Measurements from ENCODE around the gene CTNNAL1.

Gene CTNNAL1

DNA sequence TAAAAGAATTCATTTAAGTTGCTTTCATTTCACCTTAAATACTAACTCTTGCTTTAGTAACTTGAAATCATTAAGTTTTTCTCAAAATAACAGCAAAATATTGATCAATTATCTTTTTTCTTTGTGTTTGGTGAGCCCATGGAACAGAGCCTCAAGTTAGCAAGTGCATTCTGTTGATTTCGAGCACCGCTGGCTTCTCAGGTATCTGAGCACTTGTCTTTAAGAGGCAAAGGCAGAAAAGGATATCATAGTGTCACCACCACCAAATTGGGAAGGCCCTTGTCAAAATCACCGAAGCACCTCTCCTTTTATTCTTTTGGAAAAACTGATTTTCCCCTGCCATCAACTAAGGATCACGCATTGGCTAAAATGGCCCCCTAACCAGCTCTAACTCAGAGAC, 17.1 kb upstream of the CTNNAL1 start:
- DNase-seq (ENCODE audit: insufficient read length, low spot score) = no peak
- TF ChIP-seq SPI1 (IDR thresholded peaks at IDR 0.05; ENCODE audit: low read depth, low read length) = no peak
- no peak for TF ChIP-seq TAF1 (IDR thresholded peaks at IDR 0.05; ENCODE audit: low read depth, low read length)
- TF ChIP-seq POLR2A (IDR thresholded peaks at IDR 0.05; ENCODE audit: low read depth, low read length) = no peak
- no peak for TF ChIP-seq PAX5 (IDR thresholded peaks at IDR 0.05; ENCODE audit: insufficient read depth, low read length, severe bottlenecking)
- no peak for TF ChIP-seq POU2F2 (IDR thresholded peaks at IDR 0.05; ENCODE audit: low read depth, low read length)
- no peak for TF ChIP-seq POLR2AphosphoS5 (IDR thresholded peaks at IDR 0.05; ENCODE audit: low read depth, low read length)
- FAIRE-seq = no peak

DNA sequence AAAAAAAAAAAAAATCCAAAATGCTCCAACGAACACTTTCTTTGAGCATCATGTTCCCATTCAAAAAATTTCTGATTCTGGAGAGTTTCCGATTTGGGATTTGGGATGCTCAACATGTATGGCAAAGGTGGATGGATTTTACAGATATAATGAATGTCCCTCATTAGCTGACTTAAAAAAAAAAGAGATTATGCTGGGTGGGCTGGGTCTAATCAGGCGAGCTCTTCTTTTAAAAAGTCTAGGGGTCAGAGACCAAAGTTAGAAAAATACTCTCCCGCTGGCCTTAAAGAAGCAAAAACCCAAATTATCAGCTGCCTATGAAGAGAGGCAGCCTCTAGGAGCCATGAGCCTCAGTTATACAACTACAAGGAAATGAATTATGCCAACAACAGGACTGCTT, 15.2 kb upstream of the CTNNAL1 start:
- FAIRE-seq = no peak
- TF ChIP-seq SPI1 (IDR thresholded peaks at IDR 0.05; ENCODE audit: low read depth, low read length) = no peak
- no peak for DNase-seq (ENCODE audit: insufficient read length, low spot score)

DNA sequence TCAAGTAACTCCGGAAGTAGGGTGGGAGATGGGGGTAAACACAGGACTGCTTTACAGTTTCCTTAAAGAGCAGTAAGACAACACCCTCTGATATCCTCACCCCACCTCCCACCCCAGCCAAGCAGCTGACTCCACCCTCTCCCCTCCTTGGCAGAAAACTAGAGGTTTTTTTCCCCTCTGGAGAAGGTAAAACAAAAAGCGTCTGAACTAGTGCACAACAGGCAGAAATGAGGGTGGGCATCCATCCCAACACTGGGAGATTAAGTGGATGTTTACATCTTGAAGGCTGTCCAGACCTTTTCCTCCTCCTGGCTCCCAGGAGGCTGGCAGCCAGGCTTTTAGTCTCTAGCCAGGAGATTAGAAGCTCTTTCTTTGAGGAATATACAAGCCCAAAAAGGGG, 13.9 kb upstream of the CTNNAL1 start:
- no peak for DNase-seq (ENCODE audit: insufficient read length, low spot score)

DNA sequence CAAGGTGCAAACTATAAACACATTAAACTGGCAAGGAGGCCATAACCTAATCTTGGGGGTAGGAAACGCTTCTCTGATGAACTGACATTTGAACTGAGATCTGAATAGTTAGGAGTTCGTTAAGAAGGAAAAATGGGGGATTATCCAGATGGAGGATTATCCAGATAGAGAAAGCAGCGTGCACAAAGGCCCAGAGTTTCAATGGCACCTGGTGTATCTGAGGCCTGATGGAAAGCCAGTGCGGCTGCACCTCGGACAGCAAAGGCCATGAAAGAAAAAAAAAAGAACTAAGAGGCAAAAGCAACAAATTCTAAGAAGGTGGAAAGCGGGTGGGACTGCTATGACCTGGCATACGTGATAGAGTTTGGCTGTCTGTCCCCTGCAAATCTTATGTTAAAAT, 13.0 kb upstream of the CTNNAL1 start:
- DNase-seq (ENCODE audit: insufficient read length, low spot score) (no peak), FAIRE-seq (no peak)
- no peak for TF ChIP-seq TAF1 (IDR thresholded peaks at IDR 0.05; ENCODE audit: low read depth, low read length)
- no peak for TF ChIP-seq POLR2A (IDR thresholded peaks at IDR 0.05; ENCODE audit: low read depth, low read length)
- no peak for TF ChIP-seq POLR2AphosphoS5 (IDR thresholded peaks at IDR 0.05; ENCODE audit: low read depth, low read length)
- no peak for TF ChIP-seq POU2F2 (IDR thresholded peaks at IDR 0.05; ENCODE audit: low read depth, low read length)
- TF ChIP-seq PAX5 (IDR thresholded peaks at IDR 0.05; ENCODE audit: insufficient read depth, low read length, severe bottlenecking) = no peak
- no peak for TF ChIP-seq SPI1 (IDR thresholded peaks at IDR 0.05; ENCODE audit: low read depth, low read length)

More for the DNA sequence above, 13.9 kb upstream of the CTNNAL1 start:
- TF ChIP-seq POLR2A (IDR thresholded peaks at IDR 0.05; ENCODE audit: low read depth, low read length) (no peak), SPI1 (IDR thresholded peaks at IDR 0.05; ENCODE audit: low read depth, low read length) (no peak), PAX5 (IDR thresholded peaks at IDR 0.05; ENCODE audit: insufficient read depth, low read length, severe bottlenecking) (no peak), POU2F2 (IDR thresholded peaks at IDR 0.05; ENCODE audit: low read depth, low read length) (no peak), TAF1 (IDR thresholded peaks at IDR 0.05; ENCODE audit: low read depth, low read length) (no peak), POLR2AphosphoS5 (IDR thresholded peaks at IDR 0.05; ENCODE audit: low read depth, low read length) (no peak)
- FAIRE-seq = no peak

DNA sequence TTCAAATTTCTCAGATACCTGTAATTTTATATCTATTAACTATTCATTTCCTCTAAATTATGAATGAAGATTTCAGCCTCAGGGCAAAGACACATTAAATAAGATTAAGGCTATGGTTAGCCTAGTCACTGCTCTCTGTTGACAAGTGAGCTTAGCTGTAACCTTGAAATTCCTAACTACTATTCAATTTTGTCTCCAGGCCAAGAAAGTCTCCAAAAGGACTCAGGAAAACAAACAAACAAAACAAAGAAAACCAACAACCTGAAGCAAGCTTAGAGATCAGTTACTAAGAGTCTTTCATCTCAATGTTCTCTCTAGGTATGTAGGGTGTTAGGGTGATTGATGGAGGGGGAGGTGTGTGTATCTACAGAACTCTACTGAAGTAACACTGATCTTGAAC, 9.6 kb upstream of the CTNNAL1 start:
- TF ChIP-seq POU2F2 (IDR thresholded peaks at IDR 0.05; ENCODE audit: low read depth, low read length) = no peak
- TF ChIP-seq PAX5 (IDR thresholded peaks at IDR 0.05; ENCODE audit: insufficient read depth, low read length, severe bottlenecking) = no peak
- TF ChIP-seq POLR2AphosphoS5 (IDR thresholded peaks at IDR 0.05; ENCODE audit: low read depth, low read length) = no peak
- no peak for TF ChIP-seq POLR2A (IDR thresholded peaks at IDR 0.05; ENCODE audit: low read depth, low read length)
- no peak for TF ChIP-seq SPI1 (IDR thresholded peaks at IDR 0.05; ENCODE audit: low read depth, low read length)
- no peak for TF ChIP-seq TAF1 (IDR thresholded peaks at IDR 0.05; ENCODE audit: low read depth, low read length)
- FAIRE-seq = no peak

DNA sequence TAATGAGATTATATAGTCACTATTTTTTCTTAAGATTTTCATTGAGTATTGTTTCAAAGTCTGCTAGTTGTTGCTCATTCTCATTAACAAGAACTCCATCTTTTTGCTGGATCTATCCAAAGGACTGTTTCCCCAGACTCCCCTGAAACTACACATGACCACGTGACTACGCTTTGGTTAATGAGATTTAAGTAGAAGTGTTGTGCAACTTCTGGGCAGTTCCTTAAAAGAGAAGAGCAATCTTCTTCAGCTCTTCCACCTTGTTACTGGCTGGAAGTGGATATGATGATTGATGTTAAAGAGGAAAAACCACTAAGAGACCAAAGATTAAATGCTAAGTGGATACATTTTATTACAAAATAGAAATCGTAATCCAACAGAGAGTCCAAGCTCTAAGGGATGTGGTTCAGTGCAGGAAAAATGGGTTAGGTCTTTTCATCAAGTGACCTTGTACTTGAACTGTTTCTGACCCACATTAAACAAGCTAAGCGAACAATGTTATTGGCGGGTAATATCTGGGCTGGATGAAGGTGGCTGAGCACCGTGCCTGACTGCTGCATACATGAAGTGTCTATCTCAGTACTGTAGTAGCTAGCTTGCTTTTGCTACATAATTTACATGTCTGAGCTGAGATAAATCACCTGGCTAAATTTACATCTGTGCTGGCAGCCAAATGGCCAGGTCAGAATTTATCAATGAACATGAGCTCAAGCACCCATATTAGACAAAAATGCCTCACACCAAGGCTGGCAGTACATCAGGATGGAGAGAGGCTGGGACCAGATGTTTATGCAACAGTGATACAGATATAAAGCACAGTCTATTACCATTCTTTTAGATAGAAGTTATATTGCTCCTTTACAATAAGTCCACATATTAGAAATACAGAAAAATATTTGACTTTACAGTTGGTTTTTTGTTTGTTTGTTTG, 7.5 kb upstream of the CTNNAL1 start:
- DNase-seq (ENCODE audit: insufficient read length, low spot score) = no peak
- no peak for TF ChIP-seq PAX5 (IDR thresholded peaks at IDR 0.05; ENCODE audit: insufficient read depth, low read length, severe bottlenecking)
- TF ChIP-seq POLR2AphosphoS5 (IDR thresholded peaks at IDR 0.05; ENCODE audit: low read depth, low read length) = no peak
- TF ChIP-seq SPI1 (IDR thresholded peaks at IDR 0.05; ENCODE audit: low read depth, low read length) = no peak
- TF ChIP-seq POLR2A (IDR thresholded peaks at IDR 0.05; ENCODE audit: low read depth, low read length) = no peak
- no peak for TF ChIP-seq POU2F2 (IDR thresholded peaks at IDR 0.05; ENCODE audit: low read depth, low read length)
- TF ChIP-seq TAF1 (IDR thresholded peaks at IDR 0.05; ENCODE audit: low read depth, low read length) = no peak
- FAIRE-seq = no peak

More for the DNA sequence above, 9.6 kb upstream of the CTNNAL1 start:
- DNase-seq (ENCODE audit: insufficient read length, low spot score) = no peak

DNA sequence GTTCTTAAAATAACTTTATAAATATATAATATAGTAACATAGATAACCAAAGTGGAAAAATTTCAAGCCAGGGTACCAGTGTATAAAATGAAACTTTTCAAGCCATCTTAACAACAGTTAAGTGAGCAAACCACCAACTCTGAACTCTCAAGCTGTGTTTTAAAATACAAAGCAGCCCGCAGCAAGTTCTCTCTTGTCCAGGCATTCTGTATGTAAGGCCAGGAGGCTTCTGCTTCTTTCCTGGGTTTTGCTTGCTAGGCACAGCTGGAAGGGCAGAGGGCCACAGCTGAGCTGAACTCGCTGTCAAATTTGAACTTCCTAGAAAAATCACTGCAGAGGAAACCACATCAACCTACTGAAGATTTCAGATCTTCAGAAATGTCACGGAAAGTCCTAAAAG, 6.8 kb upstream of the CTNNAL1 start:
- TF ChIP-seq TAF1 (IDR thresholded peaks at IDR 0.05; ENCODE audit: low read depth, low read length) (no peak), POU2F2 (IDR thresholded peaks at IDR 0.05; ENCODE audit: low read depth, low read length) (no peak), PAX5 (IDR thresholded peaks at IDR 0.05; ENCODE audit: insufficient read depth, low read length, severe bottlenecking) (no peak), POLR2A (IDR thresholded peaks at IDR 0.05; ENCODE audit: low read depth, low read length) (no peak), SPI1 (IDR thresholded peaks at IDR 0.05; ENCODE audit: low read depth, low read length) (no peak), POLR2AphosphoS5 (IDR thresholded peaks at IDR 0.05; ENCODE audit: low read depth, low read length) (no peak)
- DNase-seq (ENCODE audit: insufficient read length, low spot score) = no peak
- no peak for FAIRE-seq

DNA sequence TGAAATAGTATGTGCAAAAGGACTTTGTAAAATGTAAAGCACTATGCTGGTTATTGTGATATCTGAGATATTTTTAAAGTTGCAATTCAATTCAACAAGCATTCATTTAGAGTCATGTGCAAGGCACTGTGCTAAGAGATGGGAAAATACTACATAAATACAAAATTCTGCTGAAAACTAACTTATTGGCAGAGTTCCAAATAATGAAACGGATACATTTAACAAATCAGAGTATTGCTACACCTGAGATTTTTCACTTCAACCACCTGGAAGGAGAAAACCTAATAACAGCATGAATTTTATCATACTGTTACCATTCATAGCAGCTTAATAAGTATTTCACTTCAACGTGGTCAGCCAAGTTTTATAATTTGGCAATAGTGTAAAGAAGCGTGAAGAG, 6.1 kb upstream of the CTNNAL1 start:
- FAIRE-seq (no peak), DNase-seq (ENCODE audit: insufficient read length, low spot score) (no peak)
- TF ChIP-seq PAX5 (IDR thresholded peaks at IDR 0.05; ENCODE audit: insufficient read depth, low read length, severe bottlenecking) (no peak), POLR2A (IDR thresholded peaks at IDR 0.05; ENCODE audit: low read depth, low read length) (no peak), POLR2AphosphoS5 (IDR thresholded peaks at IDR 0.05; ENCODE audit: low read depth, low read length) (no peak), TAF1 (IDR thresholded peaks at IDR 0.05; ENCODE audit: low read depth, low read length) (no peak), POU2F2 (IDR thresholded peaks at IDR 0.05; ENCODE audit: low read depth, low read length) (no peak), SPI1 (IDR thresholded peaks at IDR 0.05; ENCODE audit: low read depth, low read length) (no peak)

DNA sequence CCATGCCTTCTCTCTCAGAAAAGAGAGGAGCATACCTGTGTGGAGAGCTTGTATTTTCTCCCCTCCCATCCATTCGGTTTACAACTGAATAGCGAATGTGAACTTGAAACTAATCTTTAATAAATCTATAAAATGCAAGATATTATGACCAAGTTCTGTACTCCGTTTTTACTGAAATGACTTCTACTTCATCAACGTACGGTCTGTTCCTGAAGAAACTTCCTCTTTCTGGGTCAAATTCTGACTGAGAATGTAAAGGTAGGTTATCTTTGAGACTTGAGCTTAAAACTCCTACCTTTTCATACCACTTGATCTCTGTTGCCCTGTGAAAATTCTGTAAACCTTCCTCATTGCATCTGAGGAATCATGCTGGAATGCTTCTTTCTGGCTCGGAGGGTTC, 4.2 kb upstream of the CTNNAL1 start:
- DNase-seq (ENCODE audit: insufficient read length, low spot score) (peak; percentile 24), FAIRE-seq (peak; percentile 26)
- TF ChIP-seq POLR2A (IDR thresholded peaks at IDR 0.05; ENCODE audit: low read depth, low read length) (no peak), PAX5 (IDR thresholded peaks at IDR 0.05; ENCODE audit: insufficient read depth, low read length, severe bottlenecking) (no peak), SPI1 (IDR thresholded peaks at IDR 0.05; ENCODE audit: low read depth, low read length) (no peak), TAF1 (IDR thresholded peaks at IDR 0.05; ENCODE audit: low read depth, low read length) (no peak), POLR2AphosphoS5 (IDR thresholded peaks at IDR 0.05; ENCODE audit: low read depth, low read length) (no peak), POU2F2 (IDR thresholded peaks at IDR 0.05; ENCODE audit: low read depth, low read length) (no peak)
